Ascending aorta (tissue), 2 donors: ENCODE data around the gene CARMIL1. TPM values are rescaled to one million over a fixed set of nuclear protein-coding genes. Genes with fewer than 3 reads are reported as not detected.

ENCODE experiments used
- DNase-seq, 2 donors: peaks; one replicate each; pipeline ENCODE4 v3.0.0-alpha.2; 2019; ENCODE audit warnings: low spot score in 2 of 2
- H3K27ac ChIP-seq, 2 donors: fragments of 200-600 bp; sonication (generic); one replicate each; pipeline ENCODE4 v1.5.1; 2016 to 2017; ENCODE audit warnings: mild to moderate bottlenecking in 1 of 2
- H3K27me3 ChIP-seq: fragments of 200-600 bp; sonication (generic); one replicate; pipeline ENCODE4 v1.5.1; 2017
- H3K36me3 ChIP-seq, 2 donors: fragments of 200-600 bp; sonication (generic); one replicate each; pipeline ENCODE4 v1.5.1; 2016
- H3K4me1 ChIP-seq, 2 donors: fragments of 200-600 bp; sonication (generic); one replicate each; pipeline ENCODE4 v1.5.1; 2016 to 2017; ENCODE audit warnings: mild to moderate bottlenecking in 1 of 2
- H3K4me3 ChIP-seq, 2 donors: fragments of 200-600 bp; sonication (generic); one replicate each; pipeline ENCODE4 v1.5.1; 2016 to 2017; ENCODE audit warnings: mild to moderate bottlenecking in 1 of 2
- H3K9me3 ChIP-seq, 2 donors: fragments of 200-600 bp; sonication (generic); one replicate each; pipeline ENCODE4 v1.5.1; 2016
- CTCF ChIP-seq, 3 experiments: fragments of 200-600 bp in 2 of 3; fragments of 450-650 bp in 1 of 3; sonication (generic) in 2 of 3; IDR thresholded peaks; one replicate each; pipeline ENCODE4 v1.5.1; 2016 to 2019; ENCODE audit warnings: antibody characterized with exemption in 3 of 3, mild to moderate bottlenecking in 1 of 3, moderate library complexity in 1 of 3
- intact Hi-C: fragments of 100-400 bp; cut with DNase I; formaldehyde crosslinking; loops from one replicate; pipeline ENCODE4 v1.15.1; 2023
- total RNA-seq: library from RNA; depleted of rRNA; stranded (reverse); fragments of >200 nt; gene quantifications from one replicate; pipeline ENCODE4 v1.1.0, GENCODE V29; 2016

Gene CARMIL1
- total RNA-seq, 1 donor from 2014 or later, result 16.1 TPM

DNA sequence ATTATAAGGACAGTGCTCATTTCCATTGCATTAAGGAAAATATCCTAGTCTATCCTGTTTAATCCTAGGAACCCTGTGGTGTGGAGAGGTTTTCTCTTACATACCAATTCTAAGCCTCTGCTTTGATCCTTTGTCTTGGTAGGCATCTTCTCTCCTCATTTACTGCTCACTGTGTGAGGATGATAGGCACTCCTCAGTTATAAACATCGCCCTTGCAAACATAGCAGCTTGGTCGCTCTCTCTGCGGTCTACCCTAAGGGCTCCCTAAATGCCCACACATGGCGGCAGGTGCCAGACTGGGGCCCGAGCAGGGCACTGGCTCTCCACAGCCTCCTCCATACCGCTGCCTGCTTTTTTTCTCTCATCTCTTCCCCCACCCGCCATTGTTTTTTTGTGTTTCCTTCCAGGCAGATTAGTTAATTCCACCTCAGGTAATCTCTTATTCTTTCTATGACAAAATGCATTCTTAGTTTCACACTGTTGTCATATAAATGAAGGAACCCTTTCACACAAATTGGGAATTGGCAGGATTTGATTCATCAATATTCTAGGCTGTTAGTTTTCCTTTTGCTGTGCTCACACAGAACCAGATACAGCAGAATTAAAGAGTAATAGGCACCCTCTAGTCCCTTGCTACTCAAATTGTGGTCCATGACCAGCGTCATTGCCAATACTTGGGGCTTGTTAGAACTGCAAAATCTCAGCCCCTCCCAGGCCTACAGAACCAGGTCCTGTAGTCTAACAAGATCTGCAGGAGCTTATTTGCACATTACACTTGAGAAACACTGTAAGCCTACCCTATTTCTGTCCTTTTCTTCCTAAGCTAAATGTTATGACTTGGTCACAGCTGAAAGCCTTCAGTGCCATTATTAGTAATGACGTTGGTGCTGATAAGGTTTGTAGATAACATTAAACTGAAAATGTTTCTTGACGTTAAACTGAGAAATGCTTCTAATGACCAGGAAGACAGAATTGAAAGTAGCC is 36.3 kb downstream of the CARMIL1 start:
- peak overlapping the region; percentile 8 to 53 for H3K27ac ChIP-seq
- intact Hi-C loops, result no loop called here
- H3K27me3 ChIP-seq, result no peaks in the 10 kb centered on the region
- TF ChIP-seq CTCF (IDR thresholded peaks at IDR 0.05), result no peak
- DNase-seq, result peak in 1 of 2 donors; percentile 41
- no peaks in the 10 kb centered on the region for H3K36me3 ChIP-seq
- H3K4me1 ChIP-seq, result peaks cover 3 to 47% of the 10 kb centered on the region in 2 donors
- H3K9me3 ChIP-seq, result no peaks in the 10 kb centered on the region
- no peak overlapping the region for H3K4me3 ChIP-seq

DNA sequence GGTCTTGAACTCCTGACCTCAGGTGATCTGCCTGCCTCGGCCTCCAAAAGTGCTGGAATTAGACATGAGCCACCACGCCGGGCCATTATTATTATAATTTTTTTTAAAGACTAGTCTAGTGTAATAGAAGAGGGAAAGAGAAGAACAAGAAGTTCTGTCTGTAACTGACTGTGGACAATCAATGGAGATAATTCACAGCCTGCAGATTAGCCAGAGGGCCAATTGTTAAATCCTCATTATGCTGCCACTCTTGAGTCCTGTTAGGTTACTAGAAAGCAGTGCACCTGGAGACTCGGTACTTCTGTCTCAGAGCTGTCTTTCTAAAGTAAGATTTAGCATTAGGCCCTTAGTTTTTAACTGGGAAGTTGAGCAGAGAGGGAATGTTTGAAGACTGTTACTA is 37.5 kb downstream of the CARMIL1 start:
- intact Hi-C loops, result no loop called here
- peak in 1 of 2 donors; percentile 27 for DNase-seq
- Histone ChIP-seq H3K27me3 (no peaks in the 10 kb centered on the region), H3K4me1 (peaks cover 3 to 41% of the 10 kb centered on the region in 2 donors), H3K27ac (peak overlapping the region; percentile 10 to 53), H3K9me3 (no peaks in the 10 kb centered on the region), H3K36me3 (no peaks in the 10 kb centered on the region), H3K4me3 (no peak overlapping the region)
- TF ChIP-seq CTCF (IDR thresholded peaks at IDR 0.05), result no peak

- H3K4me3 ChIP-seq, result no peak overlapping the region
- no peaks in the 10 kb centered on the region for H3K36me3 ChIP-seq
- H3K9me3 ChIP-seq, result no peaks in the 10 kb centered on the region
- no peak for TF ChIP-seq CTCF (IDR thresholded peaks at IDR 0.05)
- H3K4me1 ChIP-seq, result peaks cover 0 to 29% of the 10 kb centered on the region in 2 donors
- intact Hi-C loops, result no loop called here
- DNase-seq, result no peak
- H3K27me3 ChIP-seq, result no peaks in the 10 kb centered on the region
- peak overlapping the region in 1 of 2 donors; percentile 28 for H3K27ac ChIP-seq
Measured at GRCh38 chr6:25318589-25318988, 39.4 kb downstream of the CARMIL1 start.

DNA sequence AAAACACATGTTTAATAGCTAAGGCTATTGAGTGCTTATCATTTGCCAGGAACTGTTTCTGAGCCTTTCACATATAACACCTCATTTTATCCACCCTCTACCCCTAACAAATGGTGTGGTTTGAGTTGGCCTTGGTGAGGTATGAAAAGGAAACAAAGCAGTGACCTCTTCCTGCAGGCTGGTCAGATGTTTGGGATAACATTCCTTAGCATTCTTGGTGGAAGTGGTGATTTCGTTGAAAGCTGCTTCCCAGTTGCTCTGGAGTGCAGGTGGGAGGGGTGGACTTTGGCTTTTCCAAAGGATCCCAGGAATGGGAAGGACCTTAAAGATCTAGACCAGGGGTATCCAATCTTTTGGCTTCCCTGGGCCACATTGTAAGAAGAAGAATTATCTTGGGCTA is 41.3 kb downstream of the CARMIL1 start:
- intact Hi-C loops, result no loop called here

GRCh38 chr6:25322692-25323091 is 43.5 kb downstream of the CARMIL1 start:
- H3K27ac ChIP-seq, result no peak overlapping the region
- peaks cover 0 to 32% of the 10 kb centered on the region in 2 donors for H3K4me1 ChIP-seq
- no peaks in the 10 kb centered on the region for H3K36me3 ChIP-seq
- no peak for DNase-seq
- no peak overlapping the region for H3K4me3 ChIP-seq
- intact Hi-C loops, result no loop called here
- no peak for TF ChIP-seq CTCF (IDR thresholded peaks at IDR 0.05)
- no peaks in the 10 kb centered on the region for H3K9me3 ChIP-seq
- no peaks in the 10 kb centered on the region for H3K27me3 ChIP-seq

More for the DNA sequence above, 41.3 kb downstream of the CARMIL1 start:
- no peak overlapping the region for H3K4me3 ChIP-seq
- no peak for TF ChIP-seq CTCF (IDR thresholded peaks at IDR 0.05)
- H3K4me1 ChIP-seq, result peaks cover 0 to 27% of the 10 kb centered on the region in 2 donors
- no peak for DNase-seq
- H3K27ac ChIP-seq, result no peak overlapping the region
- no peaks in the 10 kb centered on the region for H3K36me3 ChIP-seq
- no peaks in the 10 kb centered on the region for H3K27me3 ChIP-seq
- H3K9me3 ChIP-seq, result no peaks in the 10 kb centered on the region
